Lung (tissue), 12 donors: ENCODE measurements around the gene DLL1. TPM values are rescaled to one million over a fixed set of nuclear protein-coding genes. Genes with fewer than 3 reads are reported as not detected.

Experiments
- ATAC-seq: fragments of 200-7000 bp; cut with Tn5 transposase; one replicate; pipeline ENCODE4 v1.9.1; 2020; ENCODE audit warnings: moderate number of reproducible peaks; ENCODE audit not compliant: insufficient read depth, low FRiP score
- DNase-seq, 3 donors: peaks; one replicate each; pipeline ENCODE4 v3.0.0-alpha.2; 2013 to 2017
- H3K27ac ChIP-seq, 2 donors: one replicate each; pipeline ENCODE4 v1.5.1; 2013; ENCODE audit warnings: mild to moderate bottlenecking in 2 of 2, moderate library complexity in 2 of 2, control low read depth in 1 of 2, inconsistent platforms in 1 of 2, low read depth in 1 of 2, low read length in 1 of 2
- H3K27me3 ChIP-seq, 3 donors: one replicate each; pipeline ENCODE4 v1.5.1; 2013; ENCODE audit warnings: low read length in 2 of 3; ENCODE audit not compliant: control insufficient read depth in 3 of 3, insufficient read depth in 3 of 3
- H3K36me3 ChIP-seq, 4 donors: one replicate each; pipeline ENCODE4 v1.5.1; 2013; ENCODE audit warnings: low read length in 4 of 4, mild to moderate bottlenecking in 1 of 4, moderate library complexity in 1 of 4; ENCODE audit not compliant: control insufficient read depth in 4 of 4, insufficient read depth in 4 of 4
- H3K4me1 ChIP-seq, 5 donors: one replicate each; pipeline ENCODE4 v1.5.1; 2013; ENCODE audit warnings: low read length in 5 of 5, mild to moderate bottlenecking in 2 of 5, moderate library complexity in 1 of 5; ENCODE audit not compliant: control insufficient read depth in 5 of 5, insufficient read depth in 5 of 5
- H3K4me3 ChIP-seq: one replicate; pipeline ENCODE4 v1.5.1; 2013; ENCODE audit warnings: mild to moderate bottlenecking, control low read depth, moderate library complexity
- H3K9ac ChIP-seq, 2 donors: one replicate each; pipeline ENCODE4 v1.5.1; 2013; ENCODE audit warnings: low read length in 2 of 2, control low read depth in 1 of 2; ENCODE audit not compliant: insufficient read depth in 1 of 2
- H3K9me3 ChIP-seq, 4 donors: one replicate each; pipeline ENCODE4 v1.5.1; 2013; ENCODE audit warnings: low read length in 3 of 4, mild to moderate bottlenecking in 1 of 4, moderate library complexity in 1 of 4; ENCODE audit not compliant: control insufficient read depth in 4 of 4, insufficient read depth in 3 of 4
- CTCF ChIP-seq: IDR thresholded peaks from 2 replicates; pipeline ENCODE4 v1.5.1; 2012; ENCODE audit warnings: mild to moderate bottlenecking; ENCODE audit errors: control extremely low read depth, extremely low read depth
- WGBS, 2 donors: extraction: QIAGEN DNeasy Blood & Tissue Kit; methylation state at CpG; one replicate each; pipeline ENCODE4 v1.1.7; 2013; 5-methylcytosine and 5-hydroxymethylcytosine counted together
- polyA plus RNA-seq, 2 donors: library from polyadenylated mRNA; stranded (reverse); fragments of 200-250 nt; gene quantifications; one replicate each; pipeline ENCODE4 v1.2.1, GENCODE V29; 2013
- total RNA-seq, 2 donors: library from RNA; depleted of rRNA in 1 of 2; stranded (reverse); fragments of >200 nt in 1 of 2; gene quantifications; one replicate each; pipeline ENCODE4 v1.2.1, GENCODE V29; 2014 to 2021
- donor health status: control.
- donor health status: control.
- donor health status: Bipolar disorder and iron deficiency.
- donor health status: healthy.
- donor health status: DM: yes; HTN: yes; CAD: no.

The DLL1 gene
- total and polyA plus RNA-seq, 4 donors, result 6.2 to 16.9 (median 13.2) TPM

DNA sequence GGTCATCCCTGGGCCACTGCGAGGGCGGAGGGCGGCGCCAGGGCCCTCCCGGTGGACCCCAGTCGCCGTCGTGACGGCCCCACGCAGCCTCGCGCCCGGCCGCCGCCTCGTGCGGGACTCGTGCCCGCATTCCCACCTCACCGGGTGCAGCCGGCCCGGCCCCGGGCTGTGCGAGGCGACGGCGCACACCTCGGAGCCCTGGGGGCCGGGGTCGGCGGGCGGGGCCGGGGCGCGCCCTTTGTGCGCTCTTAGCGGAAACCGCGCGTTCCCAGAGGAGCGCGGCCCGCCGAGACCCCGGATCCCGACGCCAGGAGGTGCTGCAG is 5.5 kb upstream of the DLL1 start:
- Histone ChIP-seq H3K4me3 (no peak overlapping the region), H3K27me3 (peaks cover 3 to 76% (median 68%) of the 10 kb centered on the region in 3 donors), H3K9me3 (peaks cover 0 to 2% (median 0%) of the 10 kb centered on the region in 4 donors), H3K36me3 (no peaks in the 10 kb centered on the region), H3K27ac (no peak overlapping the region), H3K9ac (no peak overlapping the region), H3K4me1 (peaks cover 0 to 47% (median 10%) of the 10 kb centered on the region in 5 donors)
- 1 to 3% methylated on average over 31 to 47 of the region's 47 CpGs for WGBS, 2 donors
- no peak for ATAC-seq
- no peak for DNase-seq
- TF ChIP-seq CTCF, result no peak

DNA sequence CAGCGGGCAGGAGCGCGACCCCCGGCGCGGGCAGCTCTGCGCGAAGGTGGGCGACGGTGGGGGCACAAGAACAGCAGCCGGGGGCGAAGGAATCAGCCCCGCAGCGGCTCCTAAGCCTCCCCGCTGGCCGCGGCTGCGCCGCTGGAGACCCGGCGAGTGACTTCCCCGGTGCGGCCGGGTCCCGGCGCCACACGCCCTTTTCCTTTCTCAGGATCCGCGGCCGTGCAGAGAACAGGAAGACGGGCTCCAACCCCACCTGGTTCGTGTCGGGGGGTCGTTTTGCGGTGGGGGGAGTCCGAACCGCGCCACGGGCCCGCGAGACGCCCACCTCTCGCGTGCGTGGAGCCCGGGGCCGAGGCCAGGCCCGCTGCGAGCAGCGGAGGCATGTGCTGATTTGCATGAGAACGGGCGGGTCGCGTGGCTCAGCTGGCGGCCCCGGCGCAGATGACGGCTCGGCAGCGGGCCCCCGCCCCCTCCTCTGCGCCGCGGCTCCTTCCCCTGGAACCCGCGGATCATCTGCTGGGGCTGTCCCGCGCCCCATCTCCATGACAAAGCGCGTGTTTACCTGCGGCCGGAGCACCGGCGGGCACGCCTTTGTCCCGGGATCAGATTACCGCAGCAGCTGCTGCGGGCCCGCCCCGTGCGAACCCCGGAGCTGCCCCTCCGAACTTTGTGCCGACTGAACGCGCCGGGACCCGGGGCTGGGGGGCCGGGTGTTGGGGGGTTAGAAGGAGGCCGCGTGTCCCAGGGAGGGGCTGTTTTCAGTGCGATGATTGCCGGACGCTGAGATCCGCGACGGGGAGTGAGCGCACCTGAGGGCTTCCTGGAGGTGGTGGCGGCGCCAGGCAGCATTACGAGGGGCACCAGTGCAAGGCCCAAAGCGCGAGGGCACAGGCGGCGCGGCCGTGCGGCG is 4.9 kb upstream of the DLL1 start:
- peaks cover 0 to 47% (median 10%) of the 10 kb centered on the region in 5 donors for H3K4me1 ChIP-seq
- WGBS, 2 donors, result 0 to 1% methylated on average over 79 to 109 of the region's 109 CpGs
- H3K9me3 ChIP-seq, result peaks cover 0 to 2% (median 0%) of the 10 kb centered on the region in 4 donors
- H3K36me3 ChIP-seq, result no peaks in the 10 kb centered on the region
- TF ChIP-seq CTCF, result no peak
- ATAC-seq, result peak; percentile 31
- peak overlapping the region; percentile 36 for H3K4me3 ChIP-seq
- DNase-seq, result peak; percentile 41 to 61 (median 44)
- no peak overlapping the region for H3K27ac ChIP-seq
- no peak overlapping the region for H3K9ac ChIP-seq
- H3K27me3 ChIP-seq, result peaks cover 3 to 77% (median 68%) of the 10 kb centered on the region in 3 donors

DNA sequence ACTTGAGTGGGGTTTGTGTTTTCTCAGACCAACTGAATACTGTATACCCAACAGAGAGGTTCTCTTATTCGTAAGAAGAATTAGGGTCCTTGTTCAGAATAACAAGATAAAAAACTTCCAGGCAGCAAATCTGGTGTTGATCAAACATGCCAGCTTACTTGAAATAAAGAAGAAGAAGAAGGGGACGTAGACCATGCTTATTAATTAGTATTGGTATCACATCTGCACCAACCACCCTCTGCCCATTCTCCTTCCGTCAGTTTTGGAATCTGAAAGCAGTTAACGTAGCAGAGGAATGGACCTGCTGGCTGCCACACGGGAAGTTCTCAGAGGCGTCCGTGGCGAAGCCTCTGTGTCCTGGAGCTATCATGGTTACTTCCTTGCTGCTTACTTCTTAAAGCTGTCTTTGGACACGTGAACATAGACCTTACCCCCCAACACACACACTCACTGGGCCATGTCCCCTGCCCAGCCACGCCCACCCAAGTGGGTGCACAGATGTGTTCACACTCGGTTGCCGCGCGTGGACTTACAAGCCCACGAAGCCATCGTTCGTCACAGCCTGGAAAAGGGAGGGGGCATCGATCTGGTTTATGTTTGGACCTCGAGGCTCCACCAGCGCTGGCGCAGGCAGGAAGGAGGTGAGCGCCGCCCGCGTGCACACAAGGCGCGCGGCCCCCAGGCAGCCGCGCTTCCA is 4.1 kb upstream of the DLL1 start:
- DNase-seq (peak in 1 of 3 donors; percentile 23), ATAC-seq (no peak)
- WGBS, 2 donors, result 9 to 12% methylated on average over 30 of the region's 30 CpGs
- Histone ChIP-seq H3K27ac (no peak overlapping the region), H3K9me3 (peaks cover 0 to 2% (median 0%) of the 10 kb centered on the region in 4 donors), H3K4me3 (no peak overlapping the region), H3K27me3 (peaks cover 3 to 72% (median 68%) of the 10 kb centered on the region in 3 donors), H3K36me3 (no peaks in the 10 kb centered on the region), H3K4me1 (peaks cover 0 to 47% (median 10%) of the 10 kb centered on the region in 5 donors), H3K9ac (no peak overlapping the region)
- TF ChIP-seq CTCF, result no peak
